Fibroblast of pulmonary artery (primary cell): ENCODE data around the gene AUTS2.

Source experiments
- DNase-seq: peaks from one replicate; pipeline ENCODE4 v3.0.0-alpha.2; 2010; ENCODE audit warnings: low read depth
- H3K4me3 ChIP-seq: replicated peaks from 2 replicates; pipeline ENCODE4 v1.5.1; 2011; ENCODE audit warnings: low read depth, mild to moderate bottlenecking, control low read depth, low read length, moderate library complexity
- TF ChIP-seq, protein P1 (sequence below): IDR thresholded peaks from 2 replicates; pipeline ENCODE4 v1.5.1; 2011; ENCODE audit warnings: mild to moderate bottlenecking, control low read depth, low read length, inconsistent platforms; ENCODE audit errors: missing control alignments

AUTS2 gene

DNA sequence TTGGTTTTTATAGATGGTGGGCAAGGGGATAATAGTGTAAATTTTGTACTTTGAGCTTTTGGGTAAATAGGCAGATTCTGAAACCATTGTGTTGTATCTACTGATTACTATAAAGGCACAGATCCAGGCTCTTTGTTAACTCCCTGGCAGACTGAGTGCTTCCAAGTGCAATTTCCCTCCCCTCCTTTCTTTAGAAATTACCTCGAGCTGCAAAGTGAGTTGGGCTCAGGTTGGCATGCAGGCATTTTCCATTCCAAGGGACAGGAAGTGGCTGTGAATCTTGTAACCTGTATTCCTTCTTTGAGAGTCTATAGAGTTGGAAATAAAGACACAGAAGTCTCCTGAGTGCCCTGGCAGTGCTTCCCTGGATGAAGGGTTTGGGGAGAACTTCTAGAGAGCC is 1039.5 kb downstream of the AUTS2 start:
- H3K4me3 ChIP-seq: no peak overlapping the region
- TF ChIP-seq, protein P1, sequence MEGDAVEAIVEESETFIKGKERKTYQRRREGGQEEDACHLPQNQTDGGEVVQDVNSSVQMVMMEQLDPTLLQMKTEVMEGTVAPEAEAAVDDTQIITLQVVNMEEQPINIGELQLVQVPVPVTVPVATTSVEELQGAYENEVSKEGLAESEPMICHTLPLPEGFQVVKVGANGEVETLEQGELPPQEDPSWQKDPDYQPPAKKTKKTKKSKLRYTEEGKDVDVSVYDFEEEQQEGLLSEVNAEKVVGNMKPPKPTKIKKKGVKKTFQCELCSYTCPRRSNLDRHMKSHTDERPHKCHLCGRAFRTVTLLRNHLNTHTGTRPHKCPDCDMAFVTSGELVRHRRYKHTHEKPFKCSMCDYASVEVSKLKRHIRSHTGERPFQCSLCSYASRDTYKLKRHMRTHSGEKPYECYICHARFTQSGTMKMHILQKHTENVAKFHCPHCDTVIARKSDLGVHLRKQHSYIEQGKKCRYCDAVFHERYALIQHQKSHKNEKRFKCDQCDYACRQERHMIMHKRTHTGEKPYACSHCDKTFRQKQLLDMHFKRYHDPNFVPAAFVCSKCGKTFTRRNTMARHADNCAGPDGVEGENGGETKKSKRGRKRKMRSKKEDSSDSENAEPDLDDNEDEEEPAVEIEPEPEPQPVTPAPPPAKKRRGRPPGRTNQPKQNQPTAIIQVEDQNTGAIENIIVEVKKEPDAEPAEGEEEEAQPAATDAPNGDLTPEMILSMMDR: no peak
- no peak for DNase-seq

DNA sequence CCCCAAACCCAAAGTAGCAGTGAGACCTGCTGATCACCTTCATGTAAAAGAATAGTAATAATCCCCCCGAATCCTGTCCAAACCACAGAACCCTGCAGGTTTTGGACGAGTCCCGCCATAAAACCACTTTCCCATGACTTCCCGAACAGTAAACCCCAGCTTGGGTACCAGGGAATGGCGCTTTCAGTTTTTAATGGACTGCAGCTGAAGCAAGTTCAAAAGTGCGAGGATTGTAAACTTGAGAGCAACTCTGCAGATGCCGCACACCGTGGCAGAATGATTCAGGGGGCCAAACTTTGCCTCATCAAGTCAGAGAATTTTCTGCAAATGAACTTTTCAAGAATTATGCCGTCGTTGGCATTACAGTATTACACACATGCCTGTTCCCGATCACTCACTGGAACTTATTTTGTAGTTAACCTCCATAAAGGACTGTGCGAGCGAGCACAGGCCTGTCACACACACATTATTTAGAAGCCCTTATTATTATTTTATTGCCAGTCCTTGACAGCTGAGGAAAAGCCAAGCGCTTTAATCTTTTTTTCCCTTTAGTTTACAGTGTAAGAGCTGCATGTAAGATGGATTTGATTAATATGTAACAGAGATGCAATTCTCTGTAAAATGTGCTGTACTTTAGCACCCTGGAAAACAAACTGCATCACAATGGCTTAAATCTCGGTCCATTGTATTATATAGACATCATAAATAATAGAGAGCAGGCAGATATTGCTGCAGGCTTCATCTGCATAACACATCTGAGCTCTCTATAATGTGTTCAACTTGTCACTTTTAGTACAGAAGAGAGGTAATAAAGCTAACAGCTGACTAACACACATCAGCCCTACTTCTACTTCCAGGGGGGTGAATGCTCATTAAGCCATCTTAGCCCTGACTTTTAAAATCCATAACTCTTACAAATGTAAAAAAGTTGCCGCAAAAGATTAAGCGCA is 1040.2 kb downstream of the AUTS2 start:
- H3K4me3 ChIP-seq: no peak overlapping the region
- DNase-seq: no peak
- TF ChIP-seq, protein P1: no peak

DNA sequence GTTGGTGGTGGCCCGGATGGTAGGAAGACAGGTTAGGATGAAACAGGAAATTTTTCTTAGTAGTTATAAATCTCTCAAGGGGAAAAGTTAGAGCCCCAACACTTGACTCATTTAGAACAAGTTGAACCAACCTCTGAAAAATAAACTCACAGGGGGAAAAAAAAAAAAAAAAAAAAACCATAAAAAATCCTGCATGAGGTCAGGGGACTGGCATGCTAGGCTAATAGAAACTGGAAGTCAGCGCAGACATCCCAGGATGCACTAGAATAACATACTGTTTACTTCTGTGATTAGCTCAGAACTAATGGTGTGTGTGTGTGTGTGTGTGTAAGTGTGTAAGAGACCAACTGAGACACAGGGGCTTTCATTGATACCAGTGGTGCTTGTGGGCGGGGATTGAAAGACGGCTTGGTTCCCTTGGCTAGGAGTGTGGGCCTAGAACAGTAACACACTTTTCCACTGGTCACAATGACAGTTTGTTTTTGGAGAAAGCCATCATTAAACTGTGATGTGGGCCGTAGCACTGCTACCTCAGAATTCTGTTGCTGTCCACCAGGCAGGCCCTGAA is 1042.1 kb downstream of the AUTS2 start:
- TF ChIP-seq, protein P1: no peak
- DNase-seq: no peak
- no peak overlapping the region for H3K4me3 ChIP-seq

DNA sequence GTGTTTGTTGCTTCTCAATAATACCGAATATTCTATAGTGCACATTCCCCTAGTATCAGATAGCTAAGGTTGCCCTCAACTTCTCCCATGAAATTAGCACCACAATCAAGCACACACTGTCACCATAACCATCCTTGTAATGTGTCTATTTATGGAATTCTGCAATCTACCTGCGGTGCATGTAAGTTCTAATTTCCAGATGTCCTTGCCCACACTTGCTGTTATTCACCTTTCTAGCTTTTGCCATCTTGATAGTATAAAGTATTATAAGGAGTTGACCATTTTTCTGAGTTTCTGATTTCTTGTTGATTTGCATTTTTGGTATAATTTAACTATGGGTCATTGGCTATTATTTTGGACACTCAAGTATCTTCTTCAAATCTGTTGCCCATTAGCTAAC is 1043.6 kb downstream of the AUTS2 start:
- DNase-seq: no peak
- no peak overlapping the region for H3K4me3 ChIP-seq
- TF ChIP-seq, protein P1: no peak

DNA sequence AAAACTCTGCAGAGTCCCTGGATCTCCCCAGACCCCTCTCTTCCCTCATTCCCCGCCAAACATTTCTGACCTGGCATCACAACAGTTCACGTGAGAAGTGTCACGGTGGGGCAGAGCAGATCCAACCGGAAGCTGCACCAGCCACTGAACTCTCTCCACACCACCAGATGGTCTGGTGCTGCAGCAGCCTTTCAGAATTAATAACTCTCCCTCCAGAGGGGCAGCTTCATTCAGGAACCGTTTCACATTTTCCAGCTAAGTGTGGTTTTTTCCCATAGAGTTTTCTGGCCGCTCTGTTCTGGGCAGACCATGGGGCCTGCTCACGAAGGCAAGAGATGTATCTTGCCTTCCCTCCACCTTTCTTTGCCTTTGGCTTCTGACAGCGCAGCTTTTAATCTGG is 1047.0 kb downstream of the AUTS2 start:
- H3K4me3 ChIP-seq: no peak overlapping the region
- TF ChIP-seq, protein P1: no peak
- DNase-seq: no peak

DNA sequence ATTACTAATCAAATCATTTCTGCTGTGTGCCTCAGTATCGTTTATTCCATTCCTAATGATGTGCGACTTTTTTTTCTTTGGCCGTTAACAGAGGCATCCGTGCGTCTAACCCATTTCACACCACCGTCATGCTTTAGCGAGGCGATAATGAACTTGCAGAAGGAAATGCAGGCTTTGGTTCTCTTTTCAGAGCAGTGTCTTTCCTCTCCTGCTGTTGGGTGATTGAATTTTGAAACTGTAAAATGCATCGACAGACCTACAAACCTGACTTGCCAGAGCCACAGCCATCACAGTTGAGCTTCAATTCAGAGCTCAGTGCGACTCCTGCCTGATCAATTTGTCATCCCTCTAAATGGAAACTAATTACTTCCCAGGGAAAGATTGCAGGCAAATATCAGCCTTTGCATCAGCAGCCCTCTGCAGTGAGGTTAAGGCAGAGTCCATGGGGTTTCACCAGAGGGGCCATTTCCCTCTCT is 1047.6 kb downstream of the AUTS2 start:
- no peak for DNase-seq
- TF ChIP-seq, protein P1: no peak
- H3K4me3 ChIP-seq: no peak overlapping the region
